ENCODE measurements around the gene NSDHL. TPM values are rescaled to one million over a fixed set of nuclear protein-coding genes. Genes with fewer than 3 reads are reported as not detected.

NSDHL gene
- total and polyA plus RNA-seq, 9 donors = 5.0 to 48.6 (median 12.3) TPM

DNA sequence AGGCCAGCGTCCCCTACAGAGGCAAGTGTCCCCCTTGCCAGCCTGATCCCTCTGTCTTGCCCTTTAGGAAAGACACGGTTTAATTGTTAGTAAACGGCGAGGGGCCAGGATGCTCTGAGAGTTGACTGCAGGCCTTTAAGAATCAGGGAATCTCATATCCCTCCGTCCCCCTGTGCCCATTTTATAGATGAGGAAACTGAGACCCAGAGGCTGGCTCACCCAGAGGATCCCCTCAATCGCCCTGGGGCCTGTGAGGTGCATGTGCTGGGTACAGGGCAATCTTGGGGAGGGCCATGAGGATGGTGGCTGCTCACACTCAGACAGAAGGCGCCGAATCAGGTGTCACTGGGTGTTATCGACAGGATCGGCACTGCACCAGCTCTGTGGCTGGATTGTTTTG, 67.6 kb downstream of the NSDHL start:
- Histone ChIP-seq H3K9me3 (no peaks in the 10 kb centered on the region), H3K27me3 (no peaks in the 10 kb centered on the region), H3K27ac (no peak overlapping the region), H3K4me3 (no peak overlapping the region), H3K36me3 (no peaks in the 10 kb centered on the region), H3K4me1 (ENCODE audit: insufficient read depth) (no peaks in the 10 kb centered on the region)
- no peak for DNase-seq
- TF ChIP-seq EP300 (IDR thresholded peaks at IDR 0.05) (no peak), POLR2A (IDR thresholded peaks at IDR 0.05) (no peak)
- WGBS, 3 donors = 61 to 68% (median 65%) methylated on average over 10 of the region's 10 CpGs
- intact Hi-C loops (cut with DNase I) = no loop called here

DNA sequence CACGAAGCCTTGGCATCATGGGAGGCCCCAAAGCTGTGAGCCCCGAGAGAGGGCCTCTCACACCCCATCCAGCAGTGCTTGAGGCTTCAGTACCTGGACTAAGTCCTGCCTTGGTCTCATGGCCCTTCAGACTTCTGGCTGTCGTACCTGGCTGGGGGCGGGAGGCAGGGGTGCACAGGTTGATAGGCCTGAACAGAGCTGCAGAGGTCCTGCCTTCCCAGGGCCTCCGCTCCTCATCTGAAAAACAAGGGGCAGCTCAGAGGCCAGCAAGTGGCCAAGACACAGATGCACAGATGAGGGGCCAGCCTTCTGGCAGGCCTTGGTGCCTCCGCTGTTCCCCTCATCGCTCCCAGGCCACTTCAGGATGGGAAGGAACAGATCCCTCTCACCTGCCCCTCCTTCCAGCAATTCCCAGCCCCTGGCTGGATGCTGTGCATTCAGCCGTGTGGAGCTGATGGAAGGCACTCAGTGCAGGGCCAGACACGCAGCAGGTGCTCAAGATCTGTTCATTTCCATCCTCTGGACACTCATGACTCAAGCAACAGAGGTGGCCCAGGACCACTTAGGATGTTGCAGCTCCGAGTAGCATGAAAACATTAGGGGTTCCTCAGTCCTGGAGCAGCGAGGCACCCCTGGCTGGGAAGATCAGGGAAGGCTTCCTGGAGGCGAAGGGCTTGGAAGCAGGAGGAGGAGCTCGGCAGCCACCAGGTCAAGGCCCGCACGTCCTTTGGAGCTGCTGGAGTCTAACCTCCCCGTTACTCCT, 68.4 kb downstream of the NSDHL start:
- Histone ChIP-seq H3K27me3 (no peaks in the 10 kb centered on the region), H3K36me3 (no peaks in the 10 kb centered on the region), H3K4me1 (ENCODE audit: insufficient read depth) (no peaks in the 10 kb centered on the region), H3K9me3 (no peaks in the 10 kb centered on the region), H3K27ac (no peak overlapping the region), H3K4me3 (no peak overlapping the region)
- DNase-seq = no peak
- intact Hi-C loops (cut with DNase I) = no loop called here
- WGBS, 3 donors = 82 to 86% (median 85%) methylated on average over 15 to 16 of the region's 16 CpGs
- TF ChIP-seq POLR2A (IDR thresholded peaks at IDR 0.05) = no peak
- no peak for TF ChIP-seq EP300 (IDR thresholded peaks at IDR 0.05)
- TF ChIP-seq, protein P1, sequence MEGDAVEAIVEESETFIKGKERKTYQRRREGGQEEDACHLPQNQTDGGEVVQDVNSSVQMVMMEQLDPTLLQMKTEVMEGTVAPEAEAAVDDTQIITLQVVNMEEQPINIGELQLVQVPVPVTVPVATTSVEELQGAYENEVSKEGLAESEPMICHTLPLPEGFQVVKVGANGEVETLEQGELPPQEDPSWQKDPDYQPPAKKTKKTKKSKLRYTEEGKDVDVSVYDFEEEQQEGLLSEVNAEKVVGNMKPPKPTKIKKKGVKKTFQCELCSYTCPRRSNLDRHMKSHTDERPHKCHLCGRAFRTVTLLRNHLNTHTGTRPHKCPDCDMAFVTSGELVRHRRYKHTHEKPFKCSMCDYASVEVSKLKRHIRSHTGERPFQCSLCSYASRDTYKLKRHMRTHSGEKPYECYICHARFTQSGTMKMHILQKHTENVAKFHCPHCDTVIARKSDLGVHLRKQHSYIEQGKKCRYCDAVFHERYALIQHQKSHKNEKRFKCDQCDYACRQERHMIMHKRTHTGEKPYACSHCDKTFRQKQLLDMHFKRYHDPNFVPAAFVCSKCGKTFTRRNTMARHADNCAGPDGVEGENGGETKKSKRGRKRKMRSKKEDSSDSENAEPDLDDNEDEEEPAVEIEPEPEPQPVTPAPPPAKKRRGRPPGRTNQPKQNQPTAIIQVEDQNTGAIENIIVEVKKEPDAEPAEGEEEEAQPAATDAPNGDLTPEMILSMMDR (IDR thresholded peaks at IDR 0.05) = no peak

DNA sequence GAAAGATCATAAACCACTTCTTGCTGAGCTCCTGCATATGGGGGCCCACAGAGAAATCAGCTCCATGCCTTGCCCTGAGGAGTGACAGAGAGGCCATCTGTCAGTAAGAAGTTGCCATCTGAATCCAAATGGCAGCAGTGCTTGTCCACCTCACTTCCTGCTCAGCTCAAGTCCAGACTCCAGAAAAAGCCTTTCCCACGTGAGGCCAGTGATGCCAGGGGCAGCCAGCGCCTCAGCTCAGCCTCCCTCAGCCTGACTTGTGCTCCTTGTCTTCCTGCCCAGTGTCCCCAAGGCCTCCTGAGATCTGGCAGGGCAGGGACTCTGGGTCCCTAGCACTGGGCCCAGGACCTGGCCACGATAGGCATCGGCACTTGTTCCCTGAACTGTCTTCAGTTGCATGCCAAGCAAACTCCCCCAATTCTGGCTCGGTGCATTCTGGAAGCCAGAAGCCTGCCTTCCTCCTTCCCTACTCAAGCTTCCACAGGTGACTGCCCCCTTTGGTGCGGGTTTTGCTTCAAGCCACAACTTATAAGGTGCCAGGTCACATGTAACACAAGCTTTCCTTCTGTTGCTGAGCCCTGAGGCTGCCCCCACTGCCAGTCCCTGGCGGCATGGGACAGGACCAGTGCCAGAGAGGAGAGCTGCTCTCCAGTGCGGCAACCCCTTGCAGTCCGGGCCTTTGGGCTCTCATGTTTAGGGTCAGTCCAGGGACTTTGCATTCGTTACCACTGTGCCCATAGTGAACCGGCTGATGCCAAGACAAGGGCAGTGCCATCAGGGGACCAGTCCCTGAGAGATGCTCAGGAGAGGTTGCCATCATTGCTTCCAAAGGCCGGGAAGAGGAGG, 69.2 kb downstream of the NSDHL start:
- H3K36me3 ChIP-seq = no peaks in the 10 kb centered on the region
- H3K27ac ChIP-seq = no peak overlapping the region
- H3K4me1 ChIP-seq (ENCODE audit: insufficient read depth) = no peaks in the 10 kb centered on the region
- no peak overlapping the region for H3K4me3 ChIP-seq
- TF ChIP-seq POLR2A (IDR thresholded peaks at IDR 0.05) (no peak), EP300 (IDR thresholded peaks at IDR 0.05) (no peak)
- TF ChIP-seq, protein P1 (IDR thresholded peaks at IDR 0.05) = no peak
- DNase-seq = no peak
- H3K27me3 ChIP-seq = no peaks in the 10 kb centered on the region
- no peaks in the 10 kb centered on the region for H3K9me3 ChIP-seq
- 71 to 76% (median 75%) methylated on average over 12 of the region's 12 CpGs for WGBS, 3 donors
- intact Hi-C loops (cut with DNase I) = no loop called here

DNA sequence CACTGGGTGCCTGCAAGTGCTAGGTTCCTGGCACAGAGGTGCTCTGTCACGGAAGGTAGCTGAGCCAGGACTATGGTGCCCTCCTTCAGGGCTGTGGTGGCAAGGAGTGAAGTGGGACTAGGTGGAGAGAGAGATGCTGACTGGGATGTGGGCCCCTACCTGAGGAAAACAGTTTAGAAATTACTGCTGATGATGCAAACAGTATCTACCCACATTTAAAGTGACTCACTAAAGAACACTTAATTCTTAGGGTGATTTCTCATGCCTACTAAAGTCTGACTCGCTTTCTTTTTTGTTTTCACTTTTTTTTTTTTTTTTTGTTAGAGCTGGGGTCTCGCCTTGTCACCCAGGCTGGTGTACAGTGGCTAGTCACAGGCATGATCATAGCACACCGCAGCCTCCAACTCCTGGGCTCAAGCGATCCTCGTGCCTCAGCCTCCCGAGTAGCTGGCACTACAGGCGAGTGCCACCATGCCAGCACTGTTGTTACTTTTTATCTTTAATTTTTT, 70.1 kb downstream of the NSDHL start:
- no peaks in the 10 kb centered on the region for H3K36me3 ChIP-seq

More for the DNA sequence above, 70.1 kb downstream of the NSDHL start:
- no peaks in the 10 kb centered on the region for H3K9me3 ChIP-seq
- H3K27ac ChIP-seq = no peak overlapping the region
- no peaks in the 10 kb centered on the region for H3K4me1 ChIP-seq (ENCODE audit: insufficient read depth)
- H3K4me3 ChIP-seq = no peak overlapping the region
- no peak for DNase-seq
- no peaks in the 10 kb centered on the region for H3K27me3 ChIP-seq
- 86 to 90% (median 87%) methylated on average over 8 of the region's 8 CpGs for WGBS, 3 donors
- intact Hi-C loops (cut with DNase I) = no loop called here
- TF ChIP-seq EP300 (IDR thresholded peaks at IDR 0.05) = no peak
- TF ChIP-seq, protein P1 (IDR thresholded peaks at IDR 0.05) = no peak
- no peak for TF ChIP-seq POLR2A (IDR thresholded peaks at IDR 0.05)

All from ovary (tissue), 9 donors.